GM23248 (cell line): ENCODE results near the gene BMERB1. TPM values are rescaled to one million over a fixed set of nuclear protein-coding genes. Genes with fewer than 3 reads are reported as not detected.
"Not testable (repeated sequence)": the region's sequence is repeated elsewhere in the genome, so short reads cannot be mapped to it uniquely, and the experiment has no call there.

ENCODE experiments used
- DNase-seq: peaks from one replicate; pipeline ENCODE4 v3.0.0-alpha.2; 2015
- H2AFZ ChIP-seq: fragments of 200-600 bp; sonication (generic); 2 replicates; pipeline ENCODE4 v1.6.1; 2016; ENCODE audit warnings: antibody characterized with exemption
- H3F3A ChIP-seq: fragments of 200-600 bp; sonication (generic); 2 replicates; pipeline ENCODE4 v1.6.1; 2016; ENCODE audit warnings: mild to moderate bottlenecking, antibody characterized with exemption, mixed run types; ENCODE audit not compliant: insufficient read depth
- H3K27ac ChIP-seq: fragments of 200-600 bp; sonication (generic); 2 replicates; pipeline ENCODE4 v1.5.1; 2016; ENCODE audit warnings: mild to moderate bottlenecking
- H3K27me3 ChIP-seq: fragments of 200-600 bp; sonication (generic); replicated peaks from 2 replicates; pipeline ENCODE4 v1.6.1; 2016; ENCODE audit warnings: mild to moderate bottlenecking; ENCODE audit not compliant: insufficient read depth
- H3K36me3 ChIP-seq: fragments of 200-600 bp; sonication (generic); 2 replicates; pipeline ENCODE4 v1.6.1; 2016; ENCODE audit warnings: low read depth, mild to moderate bottlenecking
- H3K4me1 ChIP-seq: fragments of 200-600 bp; sonication (generic); 2 replicates; pipeline ENCODE4 v1.6.1; 2016; ENCODE audit warnings: mild to moderate bottlenecking; ENCODE audit not compliant: insufficient read depth
- H3K4me2 ChIP-seq: fragments of 200-600 bp; sonication (generic); one replicate; pipeline ENCODE4 v1.6.1; 2016; ENCODE audit warnings: mild to moderate bottlenecking; ENCODE audit not compliant: unreplicated experiment
- H3K4me3 ChIP-seq: fragments of 200-600 bp; sonication (generic); 2 replicates; pipeline ENCODE4 v1.5.1; 2016; ENCODE audit warnings: mild to moderate bottlenecking
- H3K79me2 ChIP-seq: fragments of 200-600 bp; sonication (generic); 2 replicates; pipeline ENCODE4 v1.6.1; 2016; ENCODE audit warnings: mild to moderate bottlenecking; ENCODE audit not compliant: insufficient read depth
- H3K9ac ChIP-seq: fragments of 200-600 bp; sonication (generic); 2 replicates; pipeline ENCODE4 v1.6.1; 2016; ENCODE audit warnings: mild to moderate bottlenecking
- H3K9me2 ChIP-seq: fragments of 200-600 bp; sonication (generic); 2 replicates; pipeline ENCODE4 v1.6.1; 2016; ENCODE audit warnings: mixed run types, mild to moderate bottlenecking, moderate library complexity; ENCODE audit not compliant: insufficient read depth
- H3K9me3 ChIP-seq: fragments of 200-600 bp; sonication (generic); one replicate; pipeline ENCODE4 v1.6.1; 2017; ENCODE audit warnings: low read depth
- H4K20me1 ChIP-seq: fragments of 200-600 bp; sonication (generic); 2 replicates; pipeline ENCODE4 v1.6.0; 2016; ENCODE audit not compliant: insufficient read depth
- EZH2 ChIP-seq: fragments of 200-600 bp; sonication (generic); IDR thresholded peaks from 2 replicates; pipeline ENCODE4 v1.6.1; 2018; ENCODE audit warnings: antibody characterized with exemption, mild to moderate bottlenecking; ENCODE audit not compliant: insufficient read depth, poor library complexity, severe bottlenecking
- EZH2phosphoT487 ChIP-seq: fragments of 200-600 bp; sonication (generic); IDR thresholded peaks from 2 replicates; pipeline ENCODE4 v1.6.1; 2018; ENCODE audit warnings: antibody characterized with exemption, moderate library complexity, mild to moderate bottlenecking, low read depth; ENCODE audit not compliant: insufficient read depth
- WGBS, 2 experiments: methylation state at CpG; one replicate each; pipeline ENCODE4 v1.1.6; 2015 to 2017; ENCODE audit warnings: low lambda C conversion rate in 2 of 2, low coverage in 1 of 2; ENCODE audit errors: missing lambda C conversion rate in 2 of 2; 5-methylcytosine and 5-hydroxymethylcytosine counted together
- in situ Hi-C: fragments of 300-500 bp; cut with MboI; formaldehyde crosslinking; loops from 2 replicates; pipeline ENCODE4 v1.15.0; 2020
- polyA plus RNA-seq: library from polyadenylated mRNA; unstranded; fragments of >200 nt; fragmentation: Nextera tagmentation; extraction: Ambion mirVana; gene quantifications from 2 replicates; pipeline ENCODE4 v1.2.1, GENCODE V29; 2016
- total RNA-seq: library from RNA; depleted of rRNA; stranded (reverse); fragments of >200 nt; shearing (Covaris generic); gene quantifications from 2 replicates; pipeline ENCODE4 v1.2.3, GENCODE V29; 2014

BMERB1 gene
- total and polyA plus RNA-seq, 2 experiments from 2014 or later = 55.2 to 94.1 TPM

- no peaks in the 10 kb centered on the region for H3K9me3 ChIP-seq
- H3K4me2 ChIP-seq = no peak overlapping the region
- peaks cover 23% of the 10 kb centered on the region for H3F3A ChIP-seq
- WGBS, 2 experiments = 94 to 97% methylated on average over 4 of the region's 4 CpGs
- peaks cover 99% of the 10 kb centered on the region for H3K79me2 ChIP-seq
- H3K27ac ChIP-seq = no peak overlapping the region
- H3K9me2 ChIP-seq = no peaks in the 10 kb centered on the region
- peaks cover 5% of the 10 kb centered on the region for H3K4me1 ChIP-seq
- peaks cover 9% of the 10 kb centered on the region; the same call in 1 of the 2 replicates for H4K20me1 ChIP-seq
- no peak overlapping the region for H3K4me3 ChIP-seq
- TF ChIP-seq EZH2 (no peak), EZH2phosphoT487 (no peak)
- H3K9ac ChIP-seq = no peak overlapping the region
- H2AFZ ChIP-seq = no peak overlapping the region
- DNase-seq = no peak
- H3K36me3 ChIP-seq = no peaks in the 10 kb centered on the region
- in situ Hi-C loops = no loop called here
- no peaks in the 10 kb centered on the region for H3K27me3 ChIP-seq
Measured at GRCh38 chr16:15464401-15465186, 30.2 kb downstream of the BMERB1 start.

GRCh38 chr16:15466131-15466530, 31.7 kb downstream of the BMERB1 start:
- 69 to 74% methylated on average over 2 of the region's 2 CpGs for WGBS, 2 experiments
- Histone ChIP-seq H4K20me1 (peaks cover 9% of the 10 kb centered on the region; the same call in 1 of the 2 replicates), H3K27ac (no peak overlapping the region), H3K27me3 (no peaks in the 10 kb centered on the region), H3K79me2 (peaks cover 99% of the 10 kb centered on the region), H3K9me3 (no peaks in the 10 kb centered on the region), H3K4me2 (no peak overlapping the region), H3K4me1 (no peaks in the 10 kb centered on the region), H2AFZ (no peak overlapping the region), H3F3A (peaks cover 15% of the 10 kb centered on the region), H3K9ac (no peak overlapping the region), H3K4me3 (no peak overlapping the region), H3K9me2 (no peaks in the 10 kb centered on the region), H3K36me3 (no peaks in the 10 kb centered on the region)
- in situ Hi-C loops = no loop called here
- no peak for DNase-seq
- TF ChIP-seq EZH2phosphoT487 (no peak), EZH2 (no peak)

- H3K9me3 ChIP-seq = no peaks in the 10 kb centered on the region
- no peak overlapping the region for H3K27ac ChIP-seq
- H3K4me2 ChIP-seq = no peak overlapping the region
- peaks cover 15% of the 10 kb centered on the region for H3F3A ChIP-seq
- DNase-seq = no peak
- WGBS, 2 experiments = 63 to 67% methylated on average over 3 of the region's 3 CpGs
- peaks cover 99% of the 10 kb centered on the region for H3K79me2 ChIP-seq
- TF ChIP-seq EZH2 (no peak), EZH2phosphoT487 (no peak)
- no peaks in the 10 kb centered on the region for H3K4me1 ChIP-seq
- peaks cover 9% of the 10 kb centered on the region; the same call in 1 of the 2 replicates for H4K20me1 ChIP-seq
- no peaks in the 10 kb centered on the region for H3K36me3 ChIP-seq
- H3K27me3 ChIP-seq = no peaks in the 10 kb centered on the region
- no peak overlapping the region for H3K4me3 ChIP-seq
- H3K9ac ChIP-seq = no peak overlapping the region
- no peaks in the 10 kb centered on the region for H3K9me2 ChIP-seq
- in situ Hi-C loops = no loop called here
- H2AFZ ChIP-seq = no peak overlapping the region
Measured at GRCh38 chr16:15466886-15467781, 32.7 kb downstream of the BMERB1 start.

GRCh38 chr16:15476971-15477370, 42.6 kb downstream of the BMERB1 start:
- H3K9ac ChIP-seq, H3K4me3 ChIP-seq, H3K27ac ChIP-seq, H3K36me3 ChIP-seq, H3K27me3 ChIP-seq, H2AFZ ChIP-seq, H4K20me1 ChIP-seq, H3K4me1 ChIP-seq, H3K4me2 ChIP-seq, in situ Hi-C loops, H3K9me2 ChIP-seq, DNase-seq, H3K9me3 ChIP-seq: not testable (repeated sequence)
- Histone ChIP-seq H3F3A (peaks cover 12% of the 10 kb centered on the region; the same call in 1 of the 2 replicates), H3K79me2 (peaks cover 99% of the 10 kb centered on the region)
- 75 to 77% methylated on average over 4 of the region's 4 CpGs for WGBS, 2 experiments
